ENCODE results near the gene FUZ.

DNA sequence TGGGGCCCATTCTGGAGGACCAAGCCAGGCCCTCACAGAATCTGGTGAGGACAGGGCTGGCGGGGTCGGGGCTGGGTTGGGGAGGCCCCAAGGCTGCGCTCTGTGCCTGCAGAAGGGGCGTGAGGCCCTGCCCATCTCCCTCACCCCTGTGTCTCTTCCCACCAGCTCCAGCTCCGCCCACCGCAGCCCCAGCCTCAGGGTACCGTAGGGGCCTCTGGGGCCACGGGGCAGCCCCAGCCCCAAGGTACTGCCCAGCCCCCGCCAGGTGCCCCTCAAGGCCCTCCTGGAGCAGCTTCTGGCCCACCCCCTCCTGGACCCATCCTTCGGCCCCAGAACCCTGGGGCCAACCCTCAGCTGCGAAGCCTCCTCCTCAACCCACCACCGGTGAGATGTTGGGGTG is 22.5 kb upstream of the FUZ start:
- TF ChIP-seq, protein P1, sequence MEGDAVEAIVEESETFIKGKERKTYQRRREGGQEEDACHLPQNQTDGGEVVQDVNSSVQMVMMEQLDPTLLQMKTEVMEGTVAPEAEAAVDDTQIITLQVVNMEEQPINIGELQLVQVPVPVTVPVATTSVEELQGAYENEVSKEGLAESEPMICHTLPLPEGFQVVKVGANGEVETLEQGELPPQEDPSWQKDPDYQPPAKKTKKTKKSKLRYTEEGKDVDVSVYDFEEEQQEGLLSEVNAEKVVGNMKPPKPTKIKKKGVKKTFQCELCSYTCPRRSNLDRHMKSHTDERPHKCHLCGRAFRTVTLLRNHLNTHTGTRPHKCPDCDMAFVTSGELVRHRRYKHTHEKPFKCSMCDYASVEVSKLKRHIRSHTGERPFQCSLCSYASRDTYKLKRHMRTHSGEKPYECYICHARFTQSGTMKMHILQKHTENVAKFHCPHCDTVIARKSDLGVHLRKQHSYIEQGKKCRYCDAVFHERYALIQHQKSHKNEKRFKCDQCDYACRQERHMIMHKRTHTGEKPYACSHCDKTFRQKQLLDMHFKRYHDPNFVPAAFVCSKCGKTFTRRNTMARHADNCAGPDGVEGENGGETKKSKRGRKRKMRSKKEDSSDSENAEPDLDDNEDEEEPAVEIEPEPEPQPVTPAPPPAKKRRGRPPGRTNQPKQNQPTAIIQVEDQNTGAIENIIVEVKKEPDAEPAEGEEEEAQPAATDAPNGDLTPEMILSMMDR (IDR thresholded peaks at IDR 0.05): no peak
- TF ChIP-seq POLR2A (IDR thresholded peaks at IDR 0.05): no peak
